Osteoblast (primary cell): ENCODE measurements around the gene GRAMD1A. TPM values are rescaled to one million over a fixed set of nuclear protein-coding genes. Genes with fewer than 3 reads are reported as not detected.
"Not testable (repeated sequence)": the region's sequence is repeated elsewhere in the genome, so short reads cannot be mapped to it uniquely, and the experiment has no call there.

Experiments used
- DNase-seq: peaks from one replicate; pipeline ENCODE4 v3.0.0; 2011; ENCODE audit warnings: low spot score, mixed read lengths; ENCODE audit not compliant: insufficient read length; ENCODE audit errors: missing footprints
- H2AFZ ChIP-seq: 2 replicates; pipeline ENCODE4 v1.6.0; 2011; ENCODE audit warnings: mild to moderate bottlenecking, low read length
- H3K27ac ChIP-seq: 2 replicates; pipeline ENCODE4 v1.5.1; 2011; ENCODE audit warnings: mild to moderate bottlenecking, low read depth, low read length, moderate library complexity
- H3K27me3 ChIP-seq: 2 replicates; pipeline ENCODE4 v1.6.0; 2012; ENCODE audit warnings: mild to moderate bottlenecking, control low read depth, inconsistent platforms, low read length, moderate library complexity; ENCODE audit not compliant: insufficient read depth
- H3K36me3 ChIP-seq: 2 replicates; pipeline ENCODE4 v1.5.1; 2011; ENCODE audit warnings: mild to moderate bottlenecking, low read length, control low read depth, moderate library complexity; ENCODE audit not compliant: insufficient read depth
- H3K4me1 ChIP-seq: 2 replicates; pipeline ENCODE4 v1.5.1; 2011; ENCODE audit warnings: mild to moderate bottlenecking, low read length, control low read depth, moderate library complexity; ENCODE audit not compliant: insufficient read depth
- H3K4me2 ChIP-seq: 2 replicates; pipeline ENCODE4 v1.6.0; 2011; ENCODE audit warnings: mild to moderate bottlenecking, low read length; ENCODE audit not compliant: insufficient read depth
- H3K4me3 ChIP-seq: fragments of 200-600 bp; sonication (generic); 3 replicates; pipeline ENCODE4 v1.5.1; 2012; ENCODE audit warnings: mild to moderate bottlenecking, low read length, inconsistent platforms; ENCODE audit not compliant: insufficient read depth
- H3K79me2 ChIP-seq: 2 replicates; pipeline ENCODE4 v1.6.0; 2012; ENCODE audit warnings: mild to moderate bottlenecking, low read length, control low read depth, inconsistent platforms; ENCODE audit not compliant: insufficient read depth
- H3K9me3 ChIP-seq: 2 replicates; pipeline ENCODE4 v1.5.1; 2011; ENCODE audit warnings: low read depth, low read length, control low read depth
- H4K20me1 ChIP-seq: 2 replicates; pipeline ENCODE4 v1.6.0; 2012; ENCODE audit warnings: mild to moderate bottlenecking, low read length, control low read depth; ENCODE audit not compliant: insufficient read depth
- total RNA-seq: library from RNA; depleted of rRNA; stranded (reverse); fragments of >200 nt; gene quantifications from 2 replicates; pipeline ENCODE4 v1.2.3, GENCODE V29; 2012
- TF ChIP-seq, protein P1 (sequence below): IDR thresholded peaks from 2 replicates; pipeline ENCODE4 v1.5.1; 2011; ENCODE audit warnings: mild to moderate bottlenecking, low read depth, low read length, moderate library complexity; ENCODE audit errors: extremely low read depth

GRAMD1A gene
- total RNA-seq, 1 donor = 29.7 TPM

DNA sequence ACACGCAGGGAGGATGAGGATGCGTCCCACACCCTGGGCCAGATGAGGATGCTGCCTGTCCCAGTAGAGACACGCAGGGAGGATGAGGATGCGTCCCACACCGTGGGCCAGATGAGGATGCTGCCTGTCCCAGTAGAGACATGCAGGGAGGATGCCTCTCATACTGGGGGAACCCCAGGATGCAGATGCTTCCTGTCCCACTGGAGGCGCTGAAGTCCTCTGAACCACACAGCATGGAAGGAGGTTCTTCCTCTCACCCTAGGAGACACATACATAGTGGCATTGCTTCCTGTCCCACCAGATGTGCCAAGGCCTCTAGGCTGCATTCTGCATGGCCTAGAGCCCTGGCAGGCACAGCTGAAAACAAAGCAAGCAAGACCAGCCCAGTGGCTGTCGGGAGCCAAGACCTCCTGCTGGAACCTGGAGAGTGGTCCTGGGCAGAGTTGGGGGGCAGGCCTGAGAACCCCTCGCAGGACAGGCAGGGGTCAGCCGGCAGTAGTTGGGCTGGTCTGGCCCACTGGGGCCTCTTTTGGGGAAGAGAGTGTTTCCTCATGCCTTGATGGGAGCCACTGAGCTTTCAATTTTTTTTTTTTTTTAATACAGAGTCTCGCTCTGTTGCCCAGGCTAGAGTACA is 45.7 kb downstream of the GRAMD1A start:
- Histone ChIP-seq H4K20me1 (no peaks in the 10 kb centered on the region), H3K4me2 (no peak overlapping the region), H2AFZ (no peak overlapping the region), H3K79me2 (no peaks in the 10 kb centered on the region), H3K4me1 (peaks cover 6% of the 10 kb centered on the region), H3K27ac (no peak overlapping the region), H3K4me3 (no peak overlapping the region), H3K27me3 (no peaks in the 10 kb centered on the region), H3K9me3 (no peaks in the 10 kb centered on the region), H3K36me3 (no peaks in the 10 kb centered on the region)
- DNase-seq = peak; percentile 93
- TF ChIP-seq, protein P1, sequence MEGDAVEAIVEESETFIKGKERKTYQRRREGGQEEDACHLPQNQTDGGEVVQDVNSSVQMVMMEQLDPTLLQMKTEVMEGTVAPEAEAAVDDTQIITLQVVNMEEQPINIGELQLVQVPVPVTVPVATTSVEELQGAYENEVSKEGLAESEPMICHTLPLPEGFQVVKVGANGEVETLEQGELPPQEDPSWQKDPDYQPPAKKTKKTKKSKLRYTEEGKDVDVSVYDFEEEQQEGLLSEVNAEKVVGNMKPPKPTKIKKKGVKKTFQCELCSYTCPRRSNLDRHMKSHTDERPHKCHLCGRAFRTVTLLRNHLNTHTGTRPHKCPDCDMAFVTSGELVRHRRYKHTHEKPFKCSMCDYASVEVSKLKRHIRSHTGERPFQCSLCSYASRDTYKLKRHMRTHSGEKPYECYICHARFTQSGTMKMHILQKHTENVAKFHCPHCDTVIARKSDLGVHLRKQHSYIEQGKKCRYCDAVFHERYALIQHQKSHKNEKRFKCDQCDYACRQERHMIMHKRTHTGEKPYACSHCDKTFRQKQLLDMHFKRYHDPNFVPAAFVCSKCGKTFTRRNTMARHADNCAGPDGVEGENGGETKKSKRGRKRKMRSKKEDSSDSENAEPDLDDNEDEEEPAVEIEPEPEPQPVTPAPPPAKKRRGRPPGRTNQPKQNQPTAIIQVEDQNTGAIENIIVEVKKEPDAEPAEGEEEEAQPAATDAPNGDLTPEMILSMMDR = peak; percentile 31

DNA sequence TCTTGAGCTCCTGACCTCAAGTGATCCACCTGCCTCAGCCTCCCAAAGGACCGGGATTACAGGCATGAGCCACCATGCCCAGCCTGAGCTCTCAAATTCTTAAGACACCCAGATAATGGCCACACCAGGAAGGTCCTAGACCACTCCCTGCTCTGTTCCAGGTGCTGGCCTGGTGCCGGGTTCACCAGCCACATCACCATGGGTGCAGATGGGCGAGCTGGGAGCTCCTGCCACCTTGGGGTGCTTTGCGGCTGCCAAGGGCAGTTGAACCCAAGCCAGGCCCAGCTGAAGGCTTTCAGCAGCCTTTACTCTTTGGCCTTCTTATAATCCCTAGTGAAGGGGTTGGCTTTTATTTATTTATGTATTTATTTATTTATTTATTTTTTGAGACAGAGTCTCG is 46.3 kb downstream of the GRAMD1A start:
- no peaks in the 10 kb centered on the region for H3K9me3 ChIP-seq
- H2AFZ ChIP-seq = no peak overlapping the region
- no peak for DNase-seq
- no peaks in the 10 kb centered on the region for H3K36me3 ChIP-seq
- no peaks in the 10 kb centered on the region for H3K79me2 ChIP-seq
- no peak overlapping the region for H3K4me3 ChIP-seq
- TF ChIP-seq, protein P1 = no peak
- no peaks in the 10 kb centered on the region for H3K4me1 ChIP-seq
- H3K27me3 ChIP-seq = no peaks in the 10 kb centered on the region
- H3K4me2 ChIP-seq = no peak overlapping the region
- no peak overlapping the region for H3K27ac ChIP-seq
- no peaks in the 10 kb centered on the region for H4K20me1 ChIP-seq

DNA sequence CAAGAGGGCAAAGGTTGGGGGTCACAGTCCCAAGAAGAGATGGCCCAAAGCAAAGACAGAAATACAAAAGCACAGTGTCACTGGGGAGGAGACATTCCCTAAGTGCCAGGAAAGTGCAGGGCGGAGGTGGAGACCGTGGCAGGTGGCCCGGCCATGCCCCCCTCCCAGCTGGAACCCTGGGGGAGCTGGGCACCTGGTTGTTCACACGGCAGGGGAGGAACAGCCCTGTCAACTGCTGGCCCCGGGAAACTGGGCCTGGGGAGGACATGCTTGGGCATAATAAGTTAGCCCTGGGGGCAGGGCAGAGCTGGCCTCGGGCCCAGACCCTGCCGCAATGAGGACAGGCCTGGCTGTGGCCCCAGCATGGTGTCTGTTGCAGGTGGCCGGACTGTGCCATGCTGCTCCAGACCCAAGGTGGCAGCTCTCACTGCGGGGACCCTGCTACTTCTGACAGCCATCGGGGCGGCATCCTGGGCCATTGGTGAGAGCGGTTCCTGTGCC is 48.8 kb downstream of the GRAMD1A start:
- DNase-seq = peak; percentile 88
- Histone ChIP-seq H4K20me1 (no peaks in the 10 kb centered on the region), H3K27me3 (no peaks in the 10 kb centered on the region), H3K79me2 (no peaks in the 10 kb centered on the region), H2AFZ (no peak overlapping the region), H3K4me1 (no peaks in the 10 kb centered on the region), H3K27ac (no peak overlapping the region), H3K9me3 (no peaks in the 10 kb centered on the region), H3K36me3 (no peaks in the 10 kb centered on the region), H3K4me3 (no peak overlapping the region), H3K4me2 (no peak overlapping the region)
- TF ChIP-seq, protein P1 = no peak

DNA sequence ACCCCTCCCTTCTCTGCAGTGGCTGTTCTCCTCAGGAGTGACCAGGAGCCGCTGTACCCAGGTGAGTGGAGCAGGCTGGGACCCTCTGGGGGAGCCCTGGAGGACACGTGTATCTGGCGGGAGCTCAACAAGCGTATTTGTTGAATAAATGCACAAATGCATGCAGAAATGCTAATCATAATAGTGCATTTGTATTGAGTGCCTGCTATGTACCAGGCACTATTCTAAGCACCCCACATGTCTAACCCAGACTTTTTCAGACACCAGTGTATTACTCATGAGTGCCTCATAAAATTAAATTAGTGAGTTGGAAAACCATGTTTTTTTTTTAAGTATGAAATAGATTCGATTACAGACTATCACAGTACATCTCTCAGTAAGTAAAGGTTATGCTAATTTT is 49.3 kb downstream of the GRAMD1A start:
- no peaks in the 10 kb centered on the region for H3K36me3 ChIP-seq
- no peaks in the 10 kb centered on the region for H3K9me3 ChIP-seq
- no peak overlapping the region for H3K4me3 ChIP-seq
- H3K4me2 ChIP-seq = no peak overlapping the region
- H3K79me2 ChIP-seq = no peaks in the 10 kb centered on the region
- no peaks in the 10 kb centered on the region for H3K4me1 ChIP-seq
- H2AFZ ChIP-seq = no peak overlapping the region
- TF ChIP-seq, protein P1 = no peak
- H4K20me1 ChIP-seq = no peaks in the 10 kb centered on the region
- H3K27me3 ChIP-seq = no peaks in the 10 kb centered on the region
- DNase-seq = peak; percentile 77
- no peak overlapping the region for H3K27ac ChIP-seq

DNA sequence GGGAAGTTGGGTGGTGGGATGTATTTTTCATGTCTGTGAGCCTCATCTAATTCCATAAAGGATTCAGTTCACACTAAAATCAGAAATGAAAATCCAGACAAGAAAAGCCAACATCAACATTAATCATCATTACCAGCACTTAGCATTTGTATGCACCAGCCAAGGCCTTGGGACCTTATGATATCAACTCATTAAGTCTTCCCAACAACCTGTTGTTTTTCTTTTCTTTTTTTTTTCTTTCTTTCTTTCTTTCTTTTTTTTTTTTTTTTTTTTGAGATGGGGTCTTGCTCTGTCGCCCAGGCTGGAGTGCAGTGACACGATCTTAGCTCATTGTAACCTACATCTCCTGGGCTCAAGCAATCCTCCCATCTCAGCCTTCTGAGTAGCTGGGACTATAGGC is 50.5 kb downstream of the GRAMD1A start:
- not testable (repeated sequence) for H4K20me1 ChIP-seq, DNase-seq, H2AFZ ChIP-seq, H3K27me3 ChIP-seq, H3K4me3 ChIP-seq, H3K36me3 ChIP-seq, H3K79me2 ChIP-seq, H3K4me1 ChIP-seq, H3K27ac ChIP-seq, H3K4me2 ChIP-seq, H3K9me3 ChIP-seq

DNA sequence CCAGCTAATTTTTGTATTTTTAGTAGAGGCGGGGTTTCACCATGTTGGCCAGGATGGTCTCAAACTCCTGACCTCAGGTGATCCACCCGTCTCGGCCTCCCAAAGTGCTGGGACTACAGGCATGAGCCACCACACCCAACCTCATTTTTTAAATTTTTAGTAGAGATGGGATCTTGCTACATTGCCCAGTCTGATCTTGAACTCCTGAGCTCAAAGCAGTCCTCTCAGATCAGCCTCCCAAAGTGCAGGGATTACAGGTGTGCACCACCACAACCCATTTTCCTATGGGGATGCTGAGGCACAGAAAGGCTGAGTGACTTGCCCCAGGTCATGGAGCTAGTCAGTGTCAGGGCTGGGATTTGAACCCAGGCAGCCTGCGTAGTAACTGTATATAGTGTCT is 51.1 kb downstream of the GRAMD1A start:
- not testable (repeated sequence) for H3K4me3 ChIP-seq, H3K4me2 ChIP-seq, DNase-seq, H3K36me3 ChIP-seq, H3K27me3 ChIP-seq, H3K4me1 ChIP-seq, H3K79me2 ChIP-seq, H4K20me1 ChIP-seq, H2AFZ ChIP-seq, H3K27ac ChIP-seq, H3K9me3 ChIP-seq
